Activated T-cell treated with anti-CD3 and anti-CD28 coated beads, Interleukin-2, amount 50 U/mL, for 24 hours (primary cell): ENCODE data around the gene RPAP3.

Experiments
- DNase-seq: peaks from one replicate; pipeline ENCODE4 v3.0.0-alpha.2; 2020
- H3K27ac Mint-ChIP-seq: 2 replicates; pipeline ENCODE4 v1.8.0; 2020; ENCODE audit warnings: mild to moderate bottlenecking, mixed read lengths
- H3K27me3 Mint-ChIP-seq: 2 replicates; pipeline ENCODE4 v1.8.0; 2020; ENCODE audit warnings: mixed read lengths
- H3K36me3 Mint-ChIP-seq: 2 replicates; pipeline ENCODE4 v1.8.0; 2020; ENCODE audit warnings: low read depth, mixed read lengths
- H3K4me1 Mint-ChIP-seq: 2 replicates; pipeline ENCODE4 v1.8.0; 2020; ENCODE audit warnings: low read depth, mixed read lengths
- H3K4me3 Mint-ChIP-seq: 2 replicates; pipeline ENCODE4 v1.8.0; 2020; ENCODE audit warnings: mild to moderate bottlenecking, moderate library complexity, mixed read lengths
- H3K9me3 Mint-ChIP-seq: 2 replicates; pipeline ENCODE4 v1.8.0; 2020; ENCODE audit warnings: mixed read lengths

RPAP3 gene

GRCh38 chr12:47735649-47736048 is 29.8 kb upstream of the RPAP3 start:
- Mint-ChIP-seq H3K4me1 (peaks cover 9% of the 10 kb centered on the region), H3K27me3 (no peaks in the 10 kb centered on the region), H3K27ac (no peak overlapping the region), H3K4me3 (no peak overlapping the region), H3K36me3 (no peaks in the 10 kb centered on the region), H3K9me3 (no peaks in the 10 kb centered on the region)
- DNase-seq = no peak

- H3K4me3 Mint-ChIP-seq = no peak overlapping the region
- no peaks in the 10 kb centered on the region for H3K9me3 Mint-ChIP-seq
- no peaks in the 10 kb centered on the region for H3K27me3 Mint-ChIP-seq
- H3K36me3 Mint-ChIP-seq = no peaks in the 10 kb centered on the region
- DNase-seq = no peak
- H3K4me1 Mint-ChIP-seq = peaks cover 4% of the 10 kb centered on the region
- H3K27ac Mint-ChIP-seq = no peak overlapping the region
These were observed 29.1 kb upstream of the RPAP3 start for GRCh38 chr12:47734725-47735480.

- Mint-ChIP-seq H3K4me1 (no peaks in the 10 kb centered on the region), H3K27me3 (no peaks in the 10 kb centered on the region), H3K4me3 (no peak overlapping the region), H3K9me3 (no peaks in the 10 kb centered on the region), H3K36me3 (no peaks in the 10 kb centered on the region), H3K27ac (no peak overlapping the region)
- no peak for DNase-seq
These were observed 27.3 kb upstream of the RPAP3 start for GRCh38 chr12:47733142-47733541.

- no peaks in the 10 kb centered on the region for H3K4me1 Mint-ChIP-seq
- H3K27ac Mint-ChIP-seq = no peak overlapping the region
- no peaks in the 10 kb centered on the region for H3K36me3 Mint-ChIP-seq
- no peak for DNase-seq
- H3K9me3 Mint-ChIP-seq = no peaks in the 10 kb centered on the region
- no peaks in the 10 kb centered on the region for H3K27me3 Mint-ChIP-seq
- H3K4me3 Mint-ChIP-seq = no peak overlapping the region
These were observed 26.7 kb upstream of the RPAP3 start for GRCh38 chr12:47732504-47732903.

GRCh38 chr12:47731723-47732122 is 25.9 kb upstream of the RPAP3 start:
- DNase-seq = no peak
- no peaks in the 10 kb centered on the region for H3K36me3 Mint-ChIP-seq
- no peak overlapping the region for H3K4me3 Mint-ChIP-seq
- no peaks in the 10 kb centered on the region for H3K27me3 Mint-ChIP-seq
- no peaks in the 10 kb centered on the region for H3K9me3 Mint-ChIP-seq
- H3K27ac Mint-ChIP-seq = no peak overlapping the region
- H3K4me1 Mint-ChIP-seq = no peaks in the 10 kb centered on the region

GRCh38 chr12:47730341-47730744 is 24.5 kb upstream of the RPAP3 start:
- H3K27ac Mint-ChIP-seq = no peak overlapping the region
- no peak overlapping the region for H3K4me3 Mint-ChIP-seq
- peaks cover 12% of the 10 kb centered on the region for H3K4me1 Mint-ChIP-seq

GRCh38 chr12:47729233-47729632 is 23.4 kb upstream of the RPAP3 start:
- no peak for DNase-seq
- H3K36me3 Mint-ChIP-seq = no peaks in the 10 kb centered on the region
- no peak overlapping the region for H3K4me3 Mint-ChIP-seq
- no peaks in the 10 kb centered on the region for H3K9me3 Mint-ChIP-seq
- H3K4me1 Mint-ChIP-seq = peaks cover 12% of the 10 kb centered on the region
- no peaks in the 10 kb centered on the region for H3K27me3 Mint-ChIP-seq
- H3K27ac Mint-ChIP-seq = no peak overlapping the region

More at GRCh38 chr12:47730341-47730744, 24.5 kb upstream of the RPAP3 start:
- Mint-ChIP-seq H3K9me3 (no peaks in the 10 kb centered on the region), H3K36me3 (no peaks in the 10 kb centered on the region), H3K27me3 (no peaks in the 10 kb centered on the region)
- no peak for DNase-seq

- Mint-ChIP-seq H3K27me3 (no peaks in the 10 kb centered on the region), H3K4me1 (peaks cover 27% of the 10 kb centered on the region), H3K27ac (no peak overlapping the region), H3K9me3 (no peaks in the 10 kb centered on the region), H3K4me3 (no peak overlapping the region), H3K36me3 (no peaks in the 10 kb centered on the region)
- no peak for DNase-seq
These were observed 20.1 kb upstream of the RPAP3 start for GRCh38 chr12:47725893-47726292.

- H3K9me3 Mint-ChIP-seq = no peaks in the 10 kb centered on the region
- H3K36me3 Mint-ChIP-seq = no peaks in the 10 kb centered on the region
- H3K4me3 Mint-ChIP-seq = no peak within 1 kb of the TSS
- H3K27ac Mint-ChIP-seq = no peak within 1 kb of the TSS
- H3K4me1 Mint-ChIP-seq = peaks cover 29% of the 10 kb centered on the region
- no peaks in the 10 kb centered on the region for H3K27me3 Mint-ChIP-seq
- DNase-seq = peak; percentile 23
These were observed 19.4 kb upstream of the RPAP3 start, which contains the start of gene ENDOU for GRCh38 chr12:47725091-47725772. Gene ENDOU (minus strand): TSS chr12:47725490. CDS start chr12:47725413, 77 bp downstream.

GRCh38 chr12:47722941-47723631 is 17.3 kb upstream of the RPAP3 start:
- H3K36me3 Mint-ChIP-seq = peaks cover 4% of the 10 kb centered on the region
- no peak overlapping the region for H3K4me3 Mint-ChIP-seq
- peak; percentile 17 for DNase-seq
- H3K27me3 Mint-ChIP-seq = no peaks in the 10 kb centered on the region
- peaks cover 32% of the 10 kb centered on the region for H3K4me1 Mint-ChIP-seq
- H3K9me3 Mint-ChIP-seq = no peaks in the 10 kb centered on the region
- no peak overlapping the region for H3K27ac Mint-ChIP-seq

GRCh38 chr12:47722136-47722834 is 16.5 kb upstream of the RPAP3 start:
- no peak overlapping the region for H3K27ac Mint-ChIP-seq

GRCh38 chr12:47721431-47721973 is 15.7 kb upstream of the RPAP3 start:
- DNase-seq = peak; percentile 18
- peaks cover 4% of the 10 kb centered on the region for H3K36me3 Mint-ChIP-seq
- no peak overlapping the region for H3K4me3 Mint-ChIP-seq
- no peak overlapping the region for H3K27ac Mint-ChIP-seq
- H3K9me3 Mint-ChIP-seq = no peaks in the 10 kb centered on the region
- H3K27me3 Mint-ChIP-seq = no peaks in the 10 kb centered on the region
- H3K4me1 Mint-ChIP-seq = peaks cover 46% of the 10 kb centered on the region

More at GRCh38 chr12:47722136-47722834, 16.5 kb upstream of the RPAP3 start:
- no peak for DNase-seq
- peaks cover 40% of the 10 kb centered on the region for H3K4me1 Mint-ChIP-seq
- H3K36me3 Mint-ChIP-seq = peaks cover 4% of the 10 kb centered on the region
- H3K27me3 Mint-ChIP-seq = no peaks in the 10 kb centered on the region
- H3K9me3 Mint-ChIP-seq = no peaks in the 10 kb centered on the region
- no peak overlapping the region for H3K4me3 Mint-ChIP-seq

GRCh38 chr12:47718531-47718930 is 12.7 kb upstream of the RPAP3 start:
- no peak for DNase-seq
- no peaks in the 10 kb centered on the region for H3K27me3 Mint-ChIP-seq
- no peak overlapping the region for H3K27ac Mint-ChIP-seq
- no peak overlapping the region for H3K4me3 Mint-ChIP-seq
- H3K9me3 Mint-ChIP-seq = no peaks in the 10 kb centered on the region
- peaks cover 4% of the 10 kb centered on the region for H3K36me3 Mint-ChIP-seq
- H3K4me1 Mint-ChIP-seq = peaks cover 43% of the 10 kb centered on the region
